Measurements from ENCODE around the gene RNFT2. TPM values are rescaled to one million over a fixed set of nuclear protein-coding genes. Genes with fewer than 3 reads are reported as not detected.

RNFT2 gene
- total RNA-seq, 1 experiment from 2014 or later: 12.3 TPM

- in situ Hi-C loops (cut with HindIII; ENCODE audit: low pct_unique_long_range_greater_than_20kb, low sequenced_read_pairs): no loop called here
- ChIA-PET CTCF (no interaction called here), POLR2A (interaction anchor here (0.7 kb wide), 1 partner anchor 273 kb away, joined by 3 read pairs; no protein-coding TSS in a partner anchor)
- DNase-seq (ENCODE audit: low read depth, low spot score) (no peak), ATAC-seq (no peak)
- Histone ChIP-seq H3K4me3 (ENCODE audit: low read depth in 2 of 2, low read length in 2 of 2) (no peak overlapping the region), H3K27ac (ENCODE audit: low read length) (no peak overlapping the region), H3K27me3 (ENCODE audit: control insufficient read depth, insufficient read depth, low read length) (no peaks in the 10 kb centered on the region), H3K36me3 (ENCODE audit: control insufficient read depth, insufficient read depth, low read length) (no peaks in the 10 kb centered on the region), H3K9me3 (ENCODE audit: control insufficient read depth, insufficient read depth, low read depth, low read length) (no peaks in the 10 kb centered on the region), H3K4me1 (ENCODE audit: control insufficient read depth, insufficient read depth, low read length) (no peaks in the 10 kb centered on the region)
- intact Hi-C loops (cut with micrococcal nuclease; ENCODE audit: unreplicated experiment): no loop called here
- no peak for TF ChIP-seq CTCF (IDR thresholded peaks at IDR 0.05)
- no peak for TF ChIP-seq SIN3A (IDR thresholded peaks at IDR 0.05; ENCODE audit: borderline replicate concordance, insufficient read depth, low read depth, low read length)
- TF ChIP-seq REST (IDR thresholded peaks at IDR 0.05; ENCODE audit: insufficient read depth in 1 of 2, low read depth in 2 of 2, low read length in 1 of 2): no peak
- TF ChIP-seq POLR2AphosphoS5 (IDR thresholded peaks at IDR 0.05; ENCODE audit: low read depth, low read length): no peak
- no peak for TF ChIP-seq TCF7L2 (IDR thresholded peaks at IDR 0.05; ENCODE audit: low read depth, low read length)
- no TSS peak for BruUV-seq (replicated peaks)
Measured at GRCh38 chr12:116837097-116837496, 99.0 kb downstream of the RNFT2 start.

- CTCF ChIA-PET: no interaction called here
- in situ Hi-C loops (cut with HindIII; ENCODE audit: low pct_unique_long_range_greater_than_20kb, low sequenced_read_pairs): no loop called here
- no peak for ATAC-seq
- no peaks in the 10 kb centered on the region for H3K36me3 ChIP-seq (ENCODE audit: control insufficient read depth, insufficient read depth, low read length)
- DNase-seq (ENCODE audit: low read depth, low spot score): no peak
- POLR2A ChIA-PET: no interaction called here
- no peak overlapping the region for H3K4me3 ChIP-seq (ENCODE audit: low read depth in 2 of 2, low read length in 2 of 2)
- BruUV-seq (replicated peaks): no TSS peak
- intact Hi-C loops (cut with micrococcal nuclease; ENCODE audit: unreplicated experiment): no loop called here
- H3K27me3 ChIP-seq (ENCODE audit: control insufficient read depth, insufficient read depth, low read length): no peaks in the 10 kb centered on the region
- no peaks in the 10 kb centered on the region for H3K9me3 ChIP-seq (ENCODE audit: control insufficient read depth, insufficient read depth, low read depth, low read length)
- H3K27ac ChIP-seq (ENCODE audit: low read length): no peak overlapping the region
- TF ChIP-seq POLR2AphosphoS5 (IDR thresholded peaks at IDR 0.05; ENCODE audit: low read depth, low read length) (no peak), TCF7L2 (IDR thresholded peaks at IDR 0.05; ENCODE audit: low read depth, low read length) (no peak), REST (IDR thresholded peaks at IDR 0.05; ENCODE audit: insufficient read depth in 1 of 2, low read depth in 2 of 2, low read length in 1 of 2) (no peak), SIN3A (IDR thresholded peaks at IDR 0.05; ENCODE audit: borderline replicate concordance, insufficient read depth, low read depth, low read length) (no peak), CTCF (IDR thresholded peaks at IDR 0.05) (no peak)
- H3K4me1 ChIP-seq (ENCODE audit: control insufficient read depth, insufficient read depth, low read length): no peaks in the 10 kb centered on the region
Measured at GRCh38 chr12:116838365-116838764, 100.2 kb downstream of the RNFT2 start.

Measured in Panc1 (cell line).